Kidney epithelial cell (primary cell): ENCODE data around the gene TAS2R30. TPM values are rescaled to one million over a fixed set of nuclear protein-coding genes. Genes with fewer than 3 reads are reported as not detected.
"Not testable (repeated sequence)": the region's sequence is repeated elsewhere in the genome, so short reads cannot be mapped to it uniquely, and the experiment has no call there.

Experiments used
- DNase-seq: peaks from one replicate; pipeline ENCODE4 v3.0.0-alpha.2; 2010; ENCODE audit warnings: low read depth
- H3K27me3 ChIP-seq: 2 replicates; pipeline ENCODE4 v1.6.0; 2011; ENCODE audit warnings: low read length; ENCODE audit not compliant: control insufficient read depth, insufficient read depth
- H3K36me3 ChIP-seq: 2 replicates; pipeline ENCODE4 v1.5.1; 2011; ENCODE audit warnings: low read length; ENCODE audit not compliant: control insufficient read depth, insufficient read depth
- H3K4me3 ChIP-seq: 2 replicates; pipeline ENCODE4 v1.5.1; 2011; ENCODE audit warnings: low read depth, mild to moderate bottlenecking, control low read depth, low read length
- CTCF ChIP-seq: IDR thresholded peaks from 2 replicates; pipeline ENCODE4 v1.5.1; 2011; ENCODE audit warnings: mild to moderate bottlenecking, moderate library complexity, low read length, control low read depth, inconsistent platforms; ENCODE audit not compliant: insufficient read depth, poor library complexity, severe bottlenecking
- total RNA-seq: library from RNA; depleted of rRNA; stranded (reverse); fragments of >200 nt; gene quantifications from 2 replicates; pipeline ENCODE4 v1.2.3, GENCODE V29; 2015

The TAS2R30 gene
- total RNA-seq, 1 donor from 2014 or later, result 0.84 TPM

- no peak for TF ChIP-seq CTCF
- no peaks in the 10 kb centered on the region for H3K27me3 ChIP-seq
These were observed 4.1 kb downstream of the TAS2R30 start for GRCh38 chr12:11130382-11130781.

GRCh38 chr12:11114130-11114529, 20.3 kb downstream of the TAS2R30 start:
- not testable (repeated sequence) for DNase-seq, H3K36me3 ChIP-seq, H3K4me3 ChIP-seq, H3K27me3 ChIP-seq

More at GRCh38 chr12:11130382-11130781, 4.1 kb downstream of the TAS2R30 start:
- H3K36me3 ChIP-seq, result no peaks in the 10 kb centered on the region
- H3K4me3 ChIP-seq, result no peak overlapping the region
- no peak for DNase-seq

GRCh38 chr12:11111213-11111612, 23.2 kb downstream of the TAS2R30 start:
- not testable (repeated sequence) for H3K4me3 ChIP-seq, H3K27me3 ChIP-seq, H3K36me3 ChIP-seq, DNase-seq

GRCh38 chr12:11108862-11109261, 25.6 kb downstream of the TAS2R30 start:
- no peak for TF ChIP-seq CTCF
- Histone ChIP-seq H3K4me3 (no peak overlapping the region), H3K27me3 (no peaks in the 10 kb centered on the region), H3K36me3 (no peaks in the 10 kb centered on the region)
- no peak for DNase-seq

- TF ChIP-seq CTCF, result no peak
These were observed 26.7 kb downstream of the TAS2R30 start for GRCh38 chr12:11107719-11108118.

GRCh38 chr12:11106288-11106687, 28.2 kb downstream of the TAS2R30 start:
- H3K27me3 ChIP-seq, result no peaks in the 10 kb centered on the region
- TF ChIP-seq CTCF, result no peak
- H3K4me3 ChIP-seq, result no peak overlapping the region
- no peaks in the 10 kb centered on the region for H3K36me3 ChIP-seq
- DNase-seq, result no peak

More at GRCh38 chr12:11107719-11108118, 26.7 kb downstream of the TAS2R30 start:
- H3K36me3 ChIP-seq, result no peaks in the 10 kb centered on the region
- DNase-seq, result no peak
- no peak overlapping the region for H3K4me3 ChIP-seq
- H3K27me3 ChIP-seq, result no peaks in the 10 kb centered on the region

- H3K4me3 ChIP-seq, result no peak overlapping the region
- TF ChIP-seq CTCF, result no peak
- no peaks in the 10 kb centered on the region for H3K27me3 ChIP-seq
- no peaks in the 10 kb centered on the region for H3K36me3 ChIP-seq
- no peak for DNase-seq
These were observed 28.9 kb downstream of the TAS2R30 start for GRCh38 chr12:11105546-11105945.

- not testable (repeated sequence) for DNase-seq, H3K4me3 ChIP-seq, H3K36me3 ChIP-seq, H3K27me3 ChIP-seq
These were observed 39.5 kb downstream of the TAS2R30 start for GRCh38 chr12:11094910-11095309.
